H9 (cell line): ENCODE data around the gene IGF1R. TPM values are rescaled to one million over a fixed set of nuclear protein-coding genes. Genes with fewer than 3 reads are reported as not detected.

Experiments
- DNase-seq: peaks from one replicate; pipeline ENCODE4 v3.0.0-alpha.2; 2017
- H2AFZ ChIP-seq: one replicate; pipeline ENCODE4 v1.6.1; 2013; ENCODE audit warnings: mild to moderate bottlenecking, low read length, control low read depth, moderate library complexity
- H2AK5ac ChIP-seq: 2 replicates; pipeline ENCODE4 v1.6.1; 2013; ENCODE audit warnings: low read length, control low read depth, mixed read lengths; ENCODE audit not compliant: insufficient read length
- H2BK120ac ChIP-seq: one replicate; pipeline ENCODE4 v1.6.1; 2013; ENCODE audit warnings: low read depth, mild to moderate bottlenecking, low read length, control low read depth, inconsistent platforms; ENCODE audit not compliant: poor library complexity, severe bottlenecking
- H2BK12ac ChIP-seq: 2 replicates; pipeline ENCODE4 v1.6.1; 2013; ENCODE audit warnings: low read length, control low read depth, mixed read lengths, low read depth; ENCODE audit not compliant: insufficient read length
- H2BK15ac ChIP-seq: 2 replicates; pipeline ENCODE4 v1.6.1; 2013; ENCODE audit warnings: low read depth, low read length, control low read depth
- H2BK20ac ChIP-seq: one replicate; pipeline ENCODE4 v1.6.1; 2013; ENCODE audit warnings: low read depth, mild to moderate bottlenecking, low read length, control low read depth, inconsistent platforms; ENCODE audit not compliant: poor library complexity, severe bottlenecking
- H2BK5ac ChIP-seq: 2 replicates; pipeline ENCODE4 v1.6.1; 2013; ENCODE audit warnings: low read length, control low read depth, mixed read lengths; ENCODE audit not compliant: insufficient read length
- H3K14ac ChIP-seq: 2 replicates; pipeline ENCODE4 v1.6.1; 2013; ENCODE audit warnings: low read length, control low read depth; ENCODE audit not compliant: insufficient read depth
- H3K18ac ChIP-seq: 2 replicates; pipeline ENCODE4 v1.6.1; 2013; ENCODE audit warnings: low read depth, mild to moderate bottlenecking, mixed read lengths, low read length, control low read depth; ENCODE audit not compliant: insufficient read length
- H3K23ac ChIP-seq: 2 replicates; pipeline ENCODE4 v1.6.1; 2013; ENCODE audit warnings: low read length, control low read depth, mixed read lengths, low read depth; ENCODE audit not compliant: insufficient read length
- H3K23me2 ChIP-seq: 2 replicates; pipeline ENCODE4 v1.6.1; 2013; ENCODE audit warnings: low read depth, mild to moderate bottlenecking, mixed read lengths, low read length, control low read depth; ENCODE audit not compliant: insufficient read length, poor library complexity, severe bottlenecking
- H3K27ac ChIP-seq: 2 replicates; pipeline ENCODE4 v1.5.1; 2013; ENCODE audit warnings: low read length, control low read depth, mixed read lengths, low read depth; ENCODE audit not compliant: insufficient read length
- H3K27me3 ChIP-seq: 2 replicates; pipeline ENCODE4 v1.6.1; 2013; ENCODE audit warnings: low read length, control low read depth, inconsistent platforms; ENCODE audit not compliant: insufficient read depth
- H3K4ac ChIP-seq: 2 replicates; pipeline ENCODE4 v1.6.1; 2013; ENCODE audit warnings: low read depth, mild to moderate bottlenecking, control low read depth, inconsistent platforms, low read length, moderate library complexity
- H3K4me1 ChIP-seq: 2 replicates; pipeline ENCODE4 v1.6.1; 2013; ENCODE audit warnings: low read length, control low read depth, inconsistent platforms; ENCODE audit not compliant: insufficient read depth
- H3K4me2 ChIP-seq: 2 replicates; pipeline ENCODE4 v1.6.1; 2013; ENCODE audit warnings: low read length, control low read depth, mixed read lengths; ENCODE audit not compliant: insufficient read length, insufficient read depth
- H3K56ac ChIP-seq: 2 replicates; pipeline ENCODE4 v1.6.1; 2013; ENCODE audit warnings: low read depth, mild to moderate bottlenecking, mixed read lengths, low read length, control low read depth; ENCODE audit not compliant: insufficient read length
- H3K79me1 ChIP-seq: 2 replicates; pipeline ENCODE4 v1.6.1; 2013; ENCODE audit warnings: low read depth, mild to moderate bottlenecking, moderate library complexity, low read length, control low read depth, inconsistent platforms; ENCODE audit not compliant: insufficient read depth, poor library complexity, severe bottlenecking
- H3K79me2 ChIP-seq: 2 replicates; pipeline ENCODE4 v1.6.1; 2013; ENCODE audit warnings: low read length, control low read depth, inconsistent platforms; ENCODE audit not compliant: insufficient read depth
- H3K9ac ChIP-seq: 2 replicates; pipeline ENCODE4 v1.6.1; 2013; ENCODE audit warnings: low read length, control low read depth, mixed read lengths; ENCODE audit not compliant: insufficient read length; ENCODE audit errors: extremely low read depth
- H3K9me3 ChIP-seq: one replicate; pipeline ENCODE4 v1.6.1; 2013; ENCODE audit warnings: low read depth, low read length, inconsistent platforms; ENCODE audit not compliant: control insufficient read depth
- H3T11ph ChIP-seq: one replicate; pipeline ENCODE4 v1.6.1; 2013; ENCODE audit warnings: mild to moderate bottlenecking, low read length, control low read depth, inconsistent platforms
- H4K20me1 ChIP-seq: one replicate; pipeline ENCODE4 v1.6.1; 2013; ENCODE audit not compliant: control insufficient read depth, insufficient read length, insufficient read depth
- H4K5ac ChIP-seq: 2 replicates; pipeline ENCODE4 v1.6.1; 2013; ENCODE audit warnings: low read depth, mild to moderate bottlenecking, mixed read lengths, low read length, control low read depth; ENCODE audit not compliant: insufficient read length
- H4K8ac ChIP-seq: replicated peaks from 2 replicates; pipeline ENCODE4 v1.6.1; 2013; ENCODE audit warnings: low read length, control low read depth, mixed read lengths, low read depth; ENCODE audit not compliant: insufficient read length
- H4K91ac ChIP-seq: 2 replicates; pipeline ENCODE4 v1.6.1; 2013; ENCODE audit warnings: low read depth, mild to moderate bottlenecking, moderate library complexity, mixed read lengths, low read length, control low read depth; ENCODE audit not compliant: insufficient read length
- H3K27ac Mint-ChIP-seq, 3 experiments: 2 replicates in 2 of 3; 3 replicates in 1 of 3; pipeline ENCODE4 v1.8.0; 2020 to 2021; ENCODE audit warnings: mixed read lengths in 3 of 3, mild to moderate bottlenecking in 1 of 3, moderate library complexity in 1 of 3
- H3K27me3 Mint-ChIP-seq: 2 replicates; pipeline ENCODE4 v1.8.0; 2021; ENCODE audit warnings: low read depth, mild to moderate bottlenecking, moderate library complexity, mixed read lengths
- H3K36me3 Mint-ChIP-seq, 3 experiments: 2 replicates in 2 of 3; 3 replicates in 1 of 3; pipeline ENCODE4 v1.8.0; 2020 to 2021; ENCODE audit warnings: low read depth in 3 of 3, mixed read lengths in 3 of 3; ENCODE audit not compliant: insufficient read depth in 1 of 3
- H3K4me1 Mint-ChIP-seq, 2 experiments: 2 replicates each; pipeline ENCODE4 v1.8.0; 2020; ENCODE audit warnings: mixed read lengths in 2 of 2
- H3K4me3 Mint-ChIP-seq, 2 experiments: 2 replicates in 1 of 2; 3 replicates in 1 of 2; pipeline ENCODE4 v1.8.0; 2020 to 2021; ENCODE audit warnings: mild to moderate bottlenecking in 2 of 2, mixed read lengths in 2 of 2, moderate library complexity in 1 of 2
- H3K9me3 Mint-ChIP-seq, 2 experiments: 2 replicates in 1 of 2; 3 replicates in 1 of 2; pipeline ENCODE4 v1.8.0; 2020; ENCODE audit warnings: mild to moderate bottlenecking in 2 of 2, mixed read lengths in 2 of 2, moderate library complexity in 1 of 2
- CTCF ChIP-seq: fragments of 200-600 bp; sonication (generic); conservative IDR thresholded peaks from 3 replicates; pipeline ENCODE4 v1.8.0; 2021; ENCODE audit warnings: antibody characterized with exemption, mild to moderate bottlenecking
- WGBS: extraction: QIAGEN DNeasy Blood & Tissue Kit; methylation state at CpG from one replicate; pipeline ENCODE4 v1.1.7; 2013; ENCODE audit warnings: missing lambda C conversion rate, low lambda C conversion rate, mixed read lengths; ENCODE audit not compliant: insufficient read length; ENCODE audit errors: extremely low coverage; 5-methylcytosine and 5-hydroxymethylcytosine counted together
- total RNA-seq: library from RNA; stranded (reverse); gene quantifications from 2 replicates; pipeline ENCODE4 v1.2.1, GENCODE V29; 2021

The IGF1R gene
- total RNA-seq, 1 experiment from 2014 or later, result 70.0 TPM

DNA sequence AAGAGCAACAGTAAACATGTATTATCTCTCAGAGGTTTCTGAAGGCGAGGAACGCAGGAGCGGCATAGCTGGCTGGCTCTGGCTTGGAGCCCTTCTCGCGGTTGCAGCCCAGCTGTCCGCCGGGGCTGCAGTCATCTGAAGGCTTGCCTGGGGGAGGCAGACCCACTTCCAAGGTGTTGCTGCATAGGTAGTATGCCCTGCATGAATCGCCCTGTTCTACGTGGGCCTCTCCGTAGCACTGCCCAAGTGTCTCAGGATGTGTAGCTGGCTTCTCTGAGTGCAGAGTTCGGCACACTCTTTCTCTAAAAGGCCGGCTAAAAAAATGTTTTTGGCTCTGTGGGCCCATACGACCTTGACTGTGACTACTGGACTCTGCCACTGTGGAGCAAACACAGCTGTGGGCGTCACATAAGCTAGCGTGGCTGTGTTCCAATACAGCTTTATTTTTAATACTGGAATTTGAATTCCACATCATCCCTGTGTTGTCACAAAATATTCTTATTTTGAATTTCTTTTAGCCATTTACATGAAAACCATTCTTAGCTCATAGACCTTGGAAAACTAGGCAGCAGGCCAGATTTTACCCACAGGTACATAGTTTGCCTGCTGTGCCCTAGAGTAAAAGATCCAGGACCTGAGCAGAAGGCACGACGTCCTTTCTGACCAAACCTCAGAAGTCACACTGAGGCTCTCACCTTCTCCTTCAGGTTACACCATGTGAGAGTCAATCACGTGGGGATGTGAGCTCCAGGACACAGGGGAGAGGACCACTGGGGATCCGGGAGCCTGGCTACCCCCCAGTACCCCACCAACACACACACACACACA, 303.4 kb downstream of the IGF1R start:
- DNase-seq, result no peak
- Histone ChIP-seq H3K56ac (no peak overlapping the region), H3K18ac (no peak overlapping the region), H4K91ac (no peak overlapping the region), H2BK15ac (no peak overlapping the region), H2BK120ac (no peak overlapping the region), H3T11ph (no peak overlapping the region), H3K4me2 (no peak overlapping the region), H3K79me2 (no peaks in the 10 kb centered on the region), H3K4me1 (no peaks in the 10 kb centered on the region), H4K8ac (no peak overlapping the region), H4K20me1 (no peaks in the 10 kb centered on the region), H2AFZ (no peak overlapping the region), H3K14ac (no peak overlapping the region), H3K9ac (no peak overlapping the region), H3K27me3 (no peaks in the 10 kb centered on the region), H2AK5ac (no peak overlapping the region), H2BK5ac (no peak overlapping the region), H3K9me3 (no peaks in the 10 kb centered on the region), H3K23ac (no peak overlapping the region), H2BK20ac (no peak overlapping the region), H3K79me1 (no peaks in the 10 kb centered on the region), H3K27ac (no peak overlapping the region), H3K4ac (no peak overlapping the region), H2BK12ac (no peak overlapping the region), H3K23me2 (no peaks in the 10 kb centered on the region), H4K5ac (no peak overlapping the region)
- peaks cover 20 to 66% (median 58%) of the 10 kb centered on the region in 3 experiments; a peak in 6 of 7 replicates for H3K36me3 Mint-ChIP-seq
- no peaks in the 10 kb centered on the region for H3K9me3 Mint-ChIP-seq
- no CpG with 5 or more reads among the region's 19 CpGs for WGBS
- H3K27me3 Mint-ChIP-seq, result no peaks in the 10 kb centered on the region
- no peak overlapping the region; a peak in 2 of 7 replicates for H3K27ac Mint-ChIP-seq
- H3K4me1 Mint-ChIP-seq, result no peaks in the 10 kb centered on the region
- no peak overlapping the region for H3K4me3 Mint-ChIP-seq
- TF ChIP-seq CTCF, result no peak
